ENCODE results near the gene HDAC4.

GRCh38 chr2:239265681-239266433 is 135.0 kb downstream of the HDAC4 start:
- no peak for TF ChIP-seq POLR2AphosphoS5 (IDR thresholded peaks at IDR 0.05; ENCODE audit: low read depth, low read length)
- TF ChIP-seq CTCF (IDR thresholded peaks at IDR 0.05; ENCODE audit: control extremely low read depth in 1 of 3, insufficient read depth in 1 of 3, low read depth in 1 of 3, low read length in 3 of 3): no peak
- no peak for TF ChIP-seq RNF2 (IDR thresholded peaks at IDR 0.05; ENCODE audit: borderline replicate concordance, low read depth, low read length, missing control alignments, poor library complexity, severe bottlenecking)

All from H1 (cell line).